Activated T-cell treated with anti-CD3 and anti-CD28 coated beads, Interleukin-2, amount 50 U/mL, for 72 hours (primary cell): ENCODE results near the gene ATP6V0A1. TPM values are rescaled to one million over a fixed set of nuclear protein-coding genes. Genes with fewer than 3 reads are reported as not detected.

Experiments used
- ATAC-seq, 2 donors: fragments of 150-1000 bp; cut with Tn5 transposase; replicated peaks in 1 of 2; 2 replicates each; pipeline ENCODE4 v1.10.0; 2021; ENCODE audit warnings: moderate library complexity in 2 of 2, mild to moderate bottlenecking in 1 of 2
- DNase-seq, 2 donors: peaks; one replicate each; pipeline ENCODE4 v3.0.0; 2021 to 2022; ENCODE audit warnings: mixed read lengths in 1 of 2
- H3K27ac Mint-ChIP-seq: one replicate; pipeline ENCODE4 v1.8.0; 2022; ENCODE audit warnings: mild to moderate bottlenecking, moderate library complexity, mixed read lengths
- H3K27me3 Mint-ChIP-seq: one replicate; pipeline ENCODE4 v1.8.0; 2022; ENCODE audit warnings: low read depth, mixed read lengths
- H3K36me3 Mint-ChIP-seq, 2 donors: one replicate each; pipeline ENCODE4 v1.8.0; 2022; ENCODE audit warnings: mixed read lengths in 2 of 2, mild to moderate bottlenecking in 1 of 2; ENCODE audit not compliant: insufficient read depth in 2 of 2
- H3K4me1 Mint-ChIP-seq: one replicate; pipeline ENCODE4 v1.8.0; 2022; ENCODE audit warnings: low read depth, mixed read lengths
- H3K4me3 Mint-ChIP-seq, 2 donors: one replicate each; pipeline ENCODE4 v1.8.0; 2022; ENCODE audit warnings: mild to moderate bottlenecking in 2 of 2, mixed read lengths in 2 of 2, moderate library complexity in 2 of 2
- H3K9me3 Mint-ChIP-seq, 2 donors: one replicate each; pipeline ENCODE4 v1.8.0; 2022; ENCODE audit warnings: mixed read lengths in 2 of 2
- total RNA-seq, 2 donors: library from RNA; stranded (reverse); gene quantifications; one replicate each; pipeline ENCODE4 v1.2.3, GENCODE V29; 2022

ATP6V0A1 gene
- total RNA-seq, 2 donors from 2014 or later = 22.1 TPM

GRCh38 chr17:42507671-42508070, 49.0 kb downstream of the ATP6V0A1 start:
- Mint-ChIP-seq H3K36me3 (peaks cover 0 to 2% of the 10 kb centered on the region in 2 donors), H3K4me1 (no peaks in the 10 kb centered on the region), H3K27me3 (peaks cover 5% of the 10 kb centered on the region), H3K4me3 (no peak overlapping the region), H3K27ac (no peak overlapping the region), H3K9me3 (no peaks in the 10 kb centered on the region)
- no peak for ATAC-seq
- no peak for DNase-seq

GRCh38 chr17:42508426-42509165, 49.9 kb downstream of the ATP6V0A1 start:
- DNase-seq (no peak), ATAC-seq (no peak)
- Mint-ChIP-seq H3K9me3 (no peaks in the 10 kb centered on the region), H3K27me3 (peaks cover 5% of the 10 kb centered on the region), H3K27ac (no peak overlapping the region), H3K36me3 (peaks cover 0 to 2% of the 10 kb centered on the region in 2 donors), H3K4me1 (no peaks in the 10 kb centered on the region), H3K4me3 (no peak overlapping the region)

DNA sequence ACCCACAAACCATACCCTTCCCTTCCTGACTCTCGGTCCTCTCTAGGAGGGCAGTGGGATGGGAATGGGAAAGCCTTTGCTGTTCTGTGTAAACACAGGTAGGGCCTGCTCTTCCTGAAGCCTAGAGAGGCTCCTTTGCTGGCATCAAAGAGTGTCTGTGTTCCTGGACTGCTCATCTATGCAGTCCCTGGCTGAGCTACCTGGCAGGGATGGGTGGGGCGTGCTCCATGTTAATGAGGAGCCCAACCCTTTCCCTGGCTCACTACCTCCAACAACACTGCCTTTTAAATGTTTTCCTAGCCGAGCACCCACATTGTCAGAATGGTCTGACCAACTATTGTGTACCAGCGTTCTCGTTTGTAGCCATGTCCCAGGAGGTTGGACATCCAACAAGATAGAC, 50.7 kb downstream of the ATP6V0A1 start:
- no peak overlapping the region for H3K4me3 Mint-ChIP-seq
- no peak for DNase-seq
- no peak for ATAC-seq
- no peaks in the 10 kb centered on the region for H3K9me3 Mint-ChIP-seq
- H3K36me3 Mint-ChIP-seq = peaks cover 0 to 2% of the 10 kb centered on the region in 2 donors
- peaks cover 5% of the 10 kb centered on the region for H3K27me3 Mint-ChIP-seq
- H3K27ac Mint-ChIP-seq = no peak overlapping the region
- H3K4me1 Mint-ChIP-seq = no peaks in the 10 kb centered on the region

DNA sequence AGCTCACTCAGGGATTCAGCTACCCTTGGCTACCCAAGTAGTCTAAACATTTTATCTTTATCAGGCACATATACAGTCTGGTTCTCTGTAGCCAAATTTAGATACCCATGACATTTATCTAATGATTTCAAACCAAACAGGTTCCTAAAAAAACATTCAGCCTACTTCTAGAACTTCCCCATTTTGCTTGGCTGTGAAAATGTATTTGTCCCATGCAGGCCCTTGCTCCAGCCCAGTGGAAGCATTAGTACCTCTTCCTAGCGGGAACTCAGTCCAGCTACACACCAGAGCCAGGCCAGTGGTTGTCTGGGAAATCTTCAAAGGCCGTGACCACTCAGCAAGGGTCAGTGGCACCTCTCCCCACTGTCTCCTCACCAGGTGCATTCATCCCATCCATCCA, 51.2 kb downstream of the ATP6V0A1 start:
- H3K27ac Mint-ChIP-seq = no peak overlapping the region
- no peak for DNase-seq
- H3K36me3 Mint-ChIP-seq = peaks cover 0 to 2% of the 10 kb centered on the region in 2 donors
- no peaks in the 10 kb centered on the region for H3K4me1 Mint-ChIP-seq
- H3K27me3 Mint-ChIP-seq = peaks cover 5% of the 10 kb centered on the region
- no peak overlapping the region for H3K4me3 Mint-ChIP-seq
- ATAC-seq = no peak
- H3K9me3 Mint-ChIP-seq = no peaks in the 10 kb centered on the region

DNA sequence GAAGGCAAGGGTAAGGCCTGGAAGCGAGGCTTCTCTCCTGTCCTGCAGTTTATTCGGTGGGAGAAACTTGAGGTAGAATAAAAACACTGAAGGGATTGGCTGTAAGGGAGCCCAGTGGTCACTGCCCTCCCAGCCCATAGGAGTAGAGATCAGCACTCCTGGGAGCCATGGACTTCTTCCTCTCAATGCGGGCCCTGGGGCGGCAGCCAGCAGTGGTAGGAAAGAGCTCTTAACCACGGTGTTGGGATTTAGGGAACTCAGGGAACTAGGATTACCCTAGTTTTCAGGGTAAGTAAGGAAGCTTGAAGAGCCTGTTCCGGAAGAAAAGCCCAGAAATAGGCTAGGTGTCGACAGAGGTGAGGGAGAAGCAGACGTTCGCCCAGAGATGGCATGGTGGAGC, 53.6 kb downstream of the ATP6V0A1 start:
- H3K27me3 Mint-ChIP-seq = peaks cover 5% of the 10 kb centered on the region
- no peak overlapping the region for H3K27ac Mint-ChIP-seq
- no peaks in the 10 kb centered on the region for H3K4me1 Mint-ChIP-seq
- no peaks in the 10 kb centered on the region for H3K9me3 Mint-ChIP-seq
- peaks cover 0 to 2% of the 10 kb centered on the region in 2 donors for H3K36me3 Mint-ChIP-seq
- no peak overlapping the region for H3K4me3 Mint-ChIP-seq
- no peak for ATAC-seq
- no peak for DNase-seq

- Mint-ChIP-seq H3K27me3 (peaks cover 5% of the 10 kb centered on the region), H3K4me1 (no peaks in the 10 kb centered on the region), H3K9me3 (no peaks in the 10 kb centered on the region), H3K36me3 (peaks cover 0 to 2% of the 10 kb centered on the region in 2 donors), H3K27ac (no peak overlapping the region), H3K4me3 (no peak overlapping the region)
- ATAC-seq (no peak), DNase-seq (no peak)
Measured at GRCh38 chr17:42512733-42513251, 54.1 kb downstream of the ATP6V0A1 start.

- no peaks in the 10 kb centered on the region for H3K36me3 Mint-ChIP-seq
- no peaks in the 10 kb centered on the region for H3K9me3 Mint-ChIP-seq
- H3K27me3 Mint-ChIP-seq = peaks cover 5% of the 10 kb centered on the region
- H3K27ac Mint-ChIP-seq = no peak overlapping the region
- H3K4me3 Mint-ChIP-seq = no peak overlapping the region
- ATAC-seq = no peak
- no peaks in the 10 kb centered on the region for H3K4me1 Mint-ChIP-seq
- no peak for DNase-seq
Measured at GRCh38 chr17:42513686-42514085, 55.0 kb downstream of the ATP6V0A1 start.

DNA sequence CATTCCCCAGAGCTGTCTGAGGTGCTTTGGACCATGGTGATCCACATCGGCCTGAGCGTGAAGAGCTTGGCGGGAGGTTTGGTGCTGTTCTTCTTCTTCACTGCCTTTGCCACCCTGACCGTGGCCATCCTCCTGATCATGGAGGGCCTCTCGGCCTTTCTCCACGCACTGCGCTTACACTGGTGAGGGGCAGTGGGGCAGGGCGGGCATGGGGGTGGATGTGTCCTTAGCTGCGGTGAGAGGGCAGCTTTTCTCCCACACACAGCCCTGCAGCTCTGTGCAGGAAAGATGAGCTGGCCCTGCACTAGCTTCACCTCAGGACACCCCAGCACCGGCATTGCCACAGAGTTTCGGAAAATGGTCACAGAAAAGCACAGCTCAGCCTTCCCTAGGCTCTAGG, 55.6 kb downstream of the ATP6V0A1 start:
- no peak for ATAC-seq

GRCh38 chr17:42514867-42515266, 56.2 kb downstream of the ATP6V0A1 start:
- no peak overlapping the region for H3K4me3 Mint-ChIP-seq
- no peaks in the 10 kb centered on the region for H3K36me3 Mint-ChIP-seq
- peaks cover 5% of the 10 kb centered on the region for H3K27me3 Mint-ChIP-seq
- no peaks in the 10 kb centered on the region for H3K4me1 Mint-ChIP-seq
- DNase-seq (no peak), ATAC-seq (no peak)
- no peaks in the 10 kb centered on the region for H3K9me3 Mint-ChIP-seq
- no peak overlapping the region for H3K27ac Mint-ChIP-seq

More for the DNA sequence above, 55.6 kb downstream of the ATP6V0A1 start:
- DNase-seq = no peak
- H3K4me3 Mint-ChIP-seq = no peak overlapping the region
- H3K4me1 Mint-ChIP-seq = no peaks in the 10 kb centered on the region
- no peaks in the 10 kb centered on the region for H3K9me3 Mint-ChIP-seq
- H3K27me3 Mint-ChIP-seq = peaks cover 5% of the 10 kb centered on the region
- no peak overlapping the region for H3K27ac Mint-ChIP-seq
- no peaks in the 10 kb centered on the region for H3K36me3 Mint-ChIP-seq

- Mint-ChIP-seq H3K36me3 (no peaks in the 10 kb centered on the region), H3K27me3 (peaks cover 13% of the 10 kb centered on the region), H3K9me3 (no peaks in the 10 kb centered on the region), H3K4me3 (no peak overlapping the region), H3K4me1 (peaks cover 10% of the 10 kb centered on the region), H3K27ac (no peak overlapping the region)
- DNase-seq (peak; percentile 78 to 83), ATAC-seq (peak; percentile 73 to 78)
Measured at GRCh38 chr17:42517516-42517915, 58.8 kb downstream of the ATP6V0A1 start.

GRCh38 chr17:42518046-42518754, 59.5 kb downstream of the ATP6V0A1 start:
- H3K9me3 Mint-ChIP-seq = no peaks in the 10 kb centered on the region
- no peak overlapping the region for H3K27ac Mint-ChIP-seq
- no peaks in the 10 kb centered on the region for H3K36me3 Mint-ChIP-seq

GRCh38 chr17:42518755-42519545, 60.3 kb downstream of the ATP6V0A1 start:
- DNase-seq (no peak), ATAC-seq (no peak)
- Mint-ChIP-seq H3K4me1 (peaks cover 20% of the 10 kb centered on the region), H3K9me3 (no peaks in the 10 kb centered on the region), H3K4me3 (no peak overlapping the region), H3K36me3 (no peaks in the 10 kb centered on the region), H3K27me3 (peaks cover 13% of the 10 kb centered on the region), H3K27ac (no peak overlapping the region)

More at GRCh38 chr17:42518046-42518754, 59.5 kb downstream of the ATP6V0A1 start:
- Mint-ChIP-seq H3K4me3 (no peak overlapping the region), H3K27me3 (peaks cover 13% of the 10 kb centered on the region), H3K4me1 (peaks cover 12% of the 10 kb centered on the region)
- ATAC-seq = no peak
- no peak for DNase-seq
